GM18505 (cell line): ENCODE measurements around the gene DCAKD.
"Not testable (repeated sequence)": the region's sequence is repeated elsewhere in the genome, so short reads cannot be mapped to it uniquely, and the experiment has no call there.

Source experiments
- ATAC-seq: cut with Tn5 transposase; IDR thresholded peaks from one replicate; pipeline ENCODE4 v1.9.1; 2021; ENCODE audit not compliant: unreplicated experiment
- POLR2A ChIP-seq: IDR thresholded peaks from 4 replicates; pipeline ENCODE4 v1.6.1; 2011; ENCODE audit warnings: borderline replicate concordance; ENCODE audit not compliant: insufficient read depth, insufficient read length; ENCODE audit errors: extremely low read depth

DCAKD gene

DNA sequence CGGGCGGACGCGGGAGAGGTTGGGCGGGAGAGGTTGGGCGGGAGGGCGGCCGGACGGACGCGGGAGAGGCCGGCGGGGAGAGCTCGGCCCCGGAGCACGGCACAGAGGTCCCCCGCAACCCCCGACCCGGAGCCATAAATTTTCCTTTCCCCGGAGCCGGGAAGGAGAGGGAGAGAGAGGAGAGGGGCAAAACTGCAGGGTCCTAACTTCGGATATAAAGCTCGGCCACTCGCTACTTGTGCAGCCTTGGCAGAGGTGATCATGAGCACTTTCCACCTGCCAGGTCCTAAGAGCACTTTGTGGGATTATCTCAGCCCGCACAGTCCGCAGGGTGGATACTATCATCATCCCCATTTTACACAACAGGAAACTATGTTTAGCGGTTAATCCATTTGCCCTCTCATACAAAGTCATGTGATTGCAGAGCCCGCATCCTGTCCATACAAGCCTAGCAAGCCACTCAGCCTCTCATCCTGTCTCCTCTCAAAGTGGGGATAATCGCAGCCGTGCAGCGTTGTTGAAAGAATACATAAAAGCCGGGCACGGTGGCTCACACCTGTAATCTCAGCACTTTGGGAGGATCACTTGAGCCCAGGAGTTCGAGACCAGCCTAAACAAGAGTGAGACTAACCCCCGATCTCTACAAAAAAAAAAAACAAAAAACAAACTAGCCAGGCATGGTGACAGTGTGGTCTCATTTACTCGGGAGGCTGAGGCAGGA, 780 bp upstream of the DCAKD start:
- no peak for TF ChIP-seq POLR2A
- ATAC-seq: no peak

- not testable (repeated sequence) for ATAC-seq
Measured at GRCh38 chr17:45051720-45052051, 254 bp upstream of the DCAKD start.

DNA sequence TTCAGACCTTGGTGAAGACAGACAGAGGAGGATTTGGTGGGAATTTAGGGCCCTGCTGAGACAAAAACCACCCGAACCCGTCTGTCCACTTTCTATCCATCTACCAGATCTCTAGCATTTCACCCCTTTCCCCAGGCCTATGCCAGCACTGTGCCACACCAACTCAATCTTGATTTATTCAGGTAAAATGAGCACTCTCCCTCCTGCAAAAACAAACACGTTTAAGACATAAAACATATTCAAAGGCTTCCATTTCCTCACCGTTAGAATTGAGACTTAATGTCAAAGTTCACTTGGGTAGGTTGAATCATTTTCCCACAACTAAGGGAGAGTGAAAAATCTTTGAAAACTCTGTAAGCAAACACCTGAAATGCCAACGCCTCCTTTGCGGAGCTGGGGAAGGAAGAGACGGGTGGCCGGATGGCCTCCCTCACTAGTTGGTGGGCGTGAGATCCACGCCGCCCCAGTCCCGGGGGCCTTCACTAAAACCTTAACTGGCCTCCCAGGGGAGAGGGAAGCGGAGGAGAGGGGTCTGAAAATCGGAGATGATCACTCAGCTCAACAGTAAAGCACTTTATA, 862 bp downstream of the DCAKD start:
- no peak for ATAC-seq
- no peak for TF ChIP-seq POLR2A

- no peak for TF ChIP-seq POLR2A
- ATAC-seq: no peak
Measured at GRCh38 chr17:45048795-45049563, 2.5 kb downstream of the DCAKD start.

DNA sequence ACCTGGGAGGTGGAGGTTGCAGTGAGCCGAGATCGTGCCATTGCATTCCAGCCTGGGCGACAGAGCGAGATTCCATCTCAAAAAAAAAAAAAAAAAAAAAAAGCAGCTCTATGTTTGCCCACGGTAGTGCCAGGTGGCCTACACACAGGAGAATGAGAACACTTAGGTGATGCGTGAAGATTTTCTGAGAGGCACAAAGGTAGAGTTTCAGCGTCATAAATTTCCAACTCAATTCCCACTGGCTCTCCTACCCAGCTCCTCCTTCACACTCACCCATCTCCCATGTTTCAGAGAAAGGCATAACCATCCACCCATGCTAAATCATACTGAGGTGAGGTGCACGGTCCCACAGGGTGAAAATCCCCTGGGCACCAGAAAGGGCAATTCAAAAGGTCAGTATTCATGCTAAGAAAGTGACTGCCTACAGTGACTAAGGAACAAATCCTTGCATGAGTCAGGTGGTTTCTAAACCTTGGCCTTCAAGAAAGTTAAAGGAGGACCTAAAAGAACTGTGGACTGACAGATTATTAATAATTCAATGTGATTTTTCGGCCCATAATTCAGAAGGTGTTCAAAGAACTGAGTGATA, 4.8 kb downstream of the DCAKD start:
- ATAC-seq: no peak
- TF ChIP-seq POLR2A: no peak

GRCh38 chr17:45043813-45044540, 7.5 kb downstream of the DCAKD start:
- no peak for TF ChIP-seq POLR2A
- ATAC-seq: no peak

- no peak for ATAC-seq
- TF ChIP-seq POLR2A: no peak
Measured at GRCh38 chr17:45042346-45043120, 8.9 kb downstream of the DCAKD start.

GRCh38 chr17:45040459-45040858, 11.0 kb downstream of the DCAKD start:
- no peak for TF ChIP-seq POLR2A
- no peak for ATAC-seq

DNA sequence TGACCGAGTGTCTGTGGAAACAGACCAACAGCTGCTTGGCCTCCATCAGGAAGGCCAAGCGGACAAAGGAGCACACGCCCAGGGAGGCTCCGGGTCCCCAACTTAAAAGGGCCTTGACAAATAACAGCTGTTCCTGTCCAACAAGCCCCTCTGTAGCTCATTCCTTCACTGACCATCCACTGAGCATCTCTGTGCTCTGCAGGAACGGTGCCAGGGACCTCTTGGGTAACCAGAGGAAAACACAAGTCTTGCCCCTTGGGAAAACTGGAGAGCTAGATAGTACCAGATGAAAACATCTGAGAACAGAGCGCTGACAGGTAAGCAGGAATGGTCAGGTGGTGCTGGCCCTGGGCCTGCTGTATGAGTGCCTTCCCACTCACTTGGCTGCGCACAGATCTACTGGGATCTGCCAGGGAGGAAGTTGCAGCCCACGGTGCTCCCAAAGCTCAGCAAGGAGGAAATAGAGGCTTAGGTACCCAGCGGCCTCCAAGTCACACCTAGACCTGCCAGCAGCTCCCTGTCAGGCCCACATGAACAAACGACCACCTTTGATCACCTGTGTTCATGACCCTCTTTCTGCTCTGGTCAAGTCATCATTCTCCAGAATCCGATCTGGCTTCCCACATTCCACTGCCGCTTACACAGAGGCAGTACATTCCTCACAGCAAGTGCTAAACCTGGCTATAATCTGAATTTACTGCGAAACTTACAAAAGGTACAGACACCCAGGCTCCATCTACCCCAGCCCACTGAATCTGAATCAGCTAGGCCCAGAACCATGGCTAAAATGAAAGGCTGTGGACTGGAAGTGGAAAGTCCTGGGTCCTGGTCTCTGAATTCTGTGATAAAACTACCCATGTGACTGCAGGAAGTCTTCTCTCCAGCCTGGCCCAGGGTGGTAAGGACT, 12.5 kb downstream of the DCAKD start:
- ATAC-seq: no peak
- no peak for TF ChIP-seq POLR2A

DNA sequence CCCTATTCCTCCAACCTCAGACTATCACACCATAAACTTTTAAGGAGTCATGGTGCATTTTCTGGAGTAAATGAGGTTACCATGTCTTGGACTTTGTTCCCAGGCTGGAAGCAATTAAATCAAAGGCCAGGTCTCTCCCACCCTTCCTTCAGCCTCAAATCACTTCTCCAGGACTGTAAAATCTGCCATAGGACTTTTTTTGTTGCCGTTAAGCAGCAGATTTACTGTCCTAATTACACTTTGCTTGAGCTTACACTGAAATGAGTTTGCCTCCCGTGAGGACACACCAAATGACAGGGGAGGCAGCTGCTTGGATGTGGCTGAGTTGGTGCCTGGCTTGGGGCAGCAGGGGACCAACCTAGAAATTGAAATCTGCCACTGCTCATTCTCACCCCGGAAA, 14.7 kb downstream of the DCAKD start:
- ATAC-seq: no peak

DNA sequence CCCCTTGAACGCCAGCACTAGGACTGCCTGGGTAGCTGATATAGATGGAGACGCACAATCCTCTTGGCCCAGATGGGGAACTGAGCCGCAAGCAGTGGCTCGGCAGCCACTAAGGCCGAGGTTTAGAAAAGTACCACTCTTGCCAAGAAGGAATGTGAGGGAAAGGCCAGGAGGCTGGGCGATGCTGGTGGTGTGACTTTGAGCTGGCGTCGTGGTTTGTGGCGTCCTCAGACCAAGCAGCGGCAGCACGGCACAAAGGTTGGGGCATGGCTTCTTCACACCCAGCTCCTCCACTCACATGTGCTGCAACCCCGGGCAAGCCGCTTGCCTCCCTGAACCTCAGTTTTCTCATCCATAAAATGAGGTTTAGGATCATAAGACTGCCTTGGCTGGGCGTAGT, 15.6 kb downstream of the DCAKD start:
- no peak for ATAC-seq
- no peak for TF ChIP-seq POLR2A

More for the DNA sequence above, 14.7 kb downstream of the DCAKD start:
- no peak for TF ChIP-seq POLR2A

DNA sequence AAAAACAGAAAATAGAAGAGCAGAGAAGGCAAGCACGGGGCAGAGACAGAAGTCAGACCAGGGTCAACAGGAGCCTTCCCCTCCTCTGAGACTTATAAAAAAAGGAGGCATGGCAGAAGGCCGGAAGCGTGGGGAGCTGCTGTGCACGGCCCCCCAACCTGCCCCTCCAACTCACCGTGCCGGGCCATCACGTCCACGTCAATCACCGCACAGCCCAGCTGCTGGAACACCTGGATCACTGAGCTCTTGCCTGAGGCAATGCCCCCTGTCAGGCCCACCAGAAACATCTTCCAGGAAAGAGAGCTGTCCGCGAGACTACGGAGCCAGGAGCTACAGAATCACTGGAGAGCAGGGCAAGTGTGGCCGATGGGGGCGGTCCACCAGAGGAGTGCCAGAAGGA, 16.8 kb downstream of the DCAKD start:
- no peak for TF ChIP-seq POLR2A
- ATAC-seq: no peak

DNA sequence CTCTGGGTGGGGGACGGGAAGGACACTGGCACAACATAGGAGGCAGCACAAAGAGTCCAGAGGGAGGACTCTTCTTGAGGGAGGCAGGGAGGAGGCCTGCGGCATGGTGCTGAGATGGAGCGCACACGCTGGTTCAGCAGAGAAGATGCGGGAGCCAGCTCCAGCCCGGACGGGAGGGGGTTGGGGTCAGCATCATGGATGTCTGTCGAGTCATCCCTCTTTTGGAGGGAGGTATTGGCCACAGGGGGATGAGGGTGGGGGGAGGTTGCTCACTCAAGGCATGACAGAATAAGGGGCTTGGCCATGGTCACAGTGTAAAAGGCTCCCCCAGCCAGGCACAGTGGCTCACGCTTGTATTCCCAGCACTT, 19.3 kb downstream of the DCAKD start:
- TF ChIP-seq POLR2A: no peak
- no peak for ATAC-seq
